SK-N-SH treated with all-trans-retinoic acid at 6 μM for 48 hours (cell line): ENCODE data around the gene SLC12A6.

ENCODE experiments used
- ATAC-seq: fragments of 200-7000 bp; cut with Tn5 transposase; 3 replicates; pipeline ENCODE4 v1.9.1; 2020; ENCODE audit warnings: mild to moderate bottlenecking, moderate library complexity
- ARNTL ChIP-seq: fragments of 450-650 bp; formaldehyde crosslinking; IDR thresholded peaks from 2 replicates; pipeline ENCODE4 v1.5.0; 2020; ENCODE audit warnings: low read depth, mild to moderate bottlenecking, moderate library complexity, borderline replicate concordance
- BACH2 ChIP-seq: fragments of 250-450 bp; sonication (Bioruptor Pico); IDR thresholded peaks from 2 replicates; pipeline ENCODE4 v1.9.0; 2021; ENCODE audit warnings: mild to moderate bottlenecking, borderline replicate concordance
- CSDC2 ChIP-seq: fragments of 250-450 bp; sonication (Bioruptor Pico); IDR thresholded peaks from 2 replicates; pipeline ENCODE4 v1.5.0; 2020; ENCODE audit warnings: mild to moderate bottlenecking, moderate library complexity
- ESRRG ChIP-seq: fragments of 250-450 bp; sonication (Bioruptor Pico); IDR thresholded peaks from 2 replicates; pipeline ENCODE4 v1.6.1; 2021; ENCODE audit warnings: mild to moderate bottlenecking
- GLIS3 ChIP-seq: fragments of 250-450 bp; sonication (Bioruptor Pico); IDR thresholded peaks from 2 replicates; pipeline ENCODE4 v1.5.0; 2020; ENCODE audit warnings: mild to moderate bottlenecking, moderate library complexity
- ISL1 ChIP-seq: fragments of 250-450 bp; sonication (Bioruptor Pico); IDR thresholded peaks from 2 replicates; pipeline ENCODE4 v2.1.2; 2022; ENCODE audit warnings: mild to moderate bottlenecking, moderate library complexity
- OSR1 ChIP-seq: fragments of 250-450 bp; sonication (Bioruptor Pico); IDR thresholded peaks from 2 replicates; pipeline ENCODE4 v1.8.0; 2022; ENCODE audit warnings: moderate library complexity, mild to moderate bottlenecking, inconsistent platforms
- PPARA ChIP-seq: fragments of 250-450 bp; sonication (Bioruptor Pico); IDR thresholded peaks from 2 replicates; pipeline ENCODE4 v1.5.0; 2020; ENCODE audit warnings: mild to moderate bottlenecking, borderline replicate concordance
- RARB ChIP-seq: fragments of 250-450 bp; sonication (Bioruptor Pico); IDR thresholded peaks from 2 replicates; pipeline ENCODE4 v1.8.0; 2021; ENCODE audit warnings: mild to moderate bottlenecking, moderate library complexity
- SNAI2 ChIP-seq: fragments of 250-450 bp; sonication (Bioruptor Pico); IDR thresholded peaks from 2 replicates; pipeline ENCODE4 v1.5.0; 2020; ENCODE audit warnings: mild to moderate bottlenecking, moderate library complexity
- TCF4 ChIP-seq: fragments of 250-450 bp; sonication (Bioruptor Pico); IDR thresholded peaks from 2 replicates; pipeline ENCODE4 v1.8.0; 2021; ENCODE audit warnings: mild to moderate bottlenecking, moderate library complexity, borderline replicate concordance
- TOX ChIP-seq: fragments of 250-450 bp; sonication (Bioruptor Pico); IDR thresholded peaks from 2 replicates; pipeline ENCODE4 v1.8.0; 2021; ENCODE audit warnings: mild to moderate bottlenecking, moderate library complexity, borderline replicate concordance
- ZC3H10 ChIP-seq: fragments of 250-450 bp; sonication (Bioruptor Pico); IDR thresholded peaks from 2 replicates; pipeline ENCODE4 v1.5.1; 2021; ENCODE audit warnings: mild to moderate bottlenecking, moderate library complexity
- ZFP3 ChIP-seq: fragments of 250-450 bp; sonication (Bioruptor Pico); IDR thresholded peaks from 2 replicates; pipeline ENCODE4 v1.5.0; 2020; ENCODE audit warnings: mild to moderate bottlenecking, moderate library complexity
- ZFP30 ChIP-seq: fragments of 450-650 bp; formaldehyde crosslinking; IDR thresholded peaks from 2 replicates; pipeline ENCODE4 v1.5.0; 2022; ENCODE audit warnings: mild to moderate bottlenecking, moderate library complexity
- ZNF565 ChIP-seq: fragments of 450-650 bp; formaldehyde crosslinking; conservative IDR thresholded peaks from 2 replicates; pipeline ENCODE4 v1.5.0; 2020; ENCODE audit warnings: low read depth, mild to moderate bottlenecking, moderate library complexity
- ZNF70 ChIP-seq: fragments of 450-650 bp; formaldehyde crosslinking; IDR thresholded peaks from 2 replicates; pipeline ENCODE4 v1.5.0; 2020; ENCODE audit warnings: mild to moderate bottlenecking, moderate library complexity
- ZNF8 ChIP-seq: fragments of 450-650 bp; formaldehyde crosslinking; IDR thresholded peaks from 2 replicates; pipeline ENCODE4 v1.5.0; 2020; ENCODE audit warnings: mild to moderate bottlenecking, moderate library complexity
- TF ChIP-seq, protein P1 (sequence below): fragments of 250-450 bp; sonication (Bioruptor Pico); IDR thresholded peaks from 2 replicates; pipeline ENCODE4 v1.5.1; 2020; ENCODE audit warnings: low read depth, mild to moderate bottlenecking, moderate library complexity
- TF ChIP-seq, protein P2 (sequence below): fragments of 250-450 bp; sonication (Bioruptor Pico); IDR thresholded peaks from 2 replicates; pipeline ENCODE4 v1.8.0; 2020; ENCODE audit warnings: mild to moderate bottlenecking, moderate library complexity, borderline replicate concordance
- TF ChIP-seq, protein P3 (sequence below): fragments of 250-450 bp; sonication (Bioruptor Pico); IDR thresholded peaks from 2 replicates; pipeline ENCODE4 v1.5.1; 2021; ENCODE audit warnings: mild to moderate bottlenecking, moderate library complexity
- TF ChIP-seq, protein P4 (sequence below): fragments of 250-450 bp; sonication (Bioruptor Pico); IDR thresholded peaks from 2 replicates; pipeline ENCODE4 v1.8.0; 2021; ENCODE audit warnings: low read depth, mild to moderate bottlenecking, moderate library complexity, borderline replicate concordance
- TF ChIP-seq, protein P5 (sequence below): fragments of 250-450 bp; sonication (Bioruptor Pico); IDR thresholded peaks from 2 replicates; pipeline ENCODE4 v1.5.0; 2020; ENCODE audit warnings: mild to moderate bottlenecking, moderate library complexity

SLC12A6 gene

DNA sequence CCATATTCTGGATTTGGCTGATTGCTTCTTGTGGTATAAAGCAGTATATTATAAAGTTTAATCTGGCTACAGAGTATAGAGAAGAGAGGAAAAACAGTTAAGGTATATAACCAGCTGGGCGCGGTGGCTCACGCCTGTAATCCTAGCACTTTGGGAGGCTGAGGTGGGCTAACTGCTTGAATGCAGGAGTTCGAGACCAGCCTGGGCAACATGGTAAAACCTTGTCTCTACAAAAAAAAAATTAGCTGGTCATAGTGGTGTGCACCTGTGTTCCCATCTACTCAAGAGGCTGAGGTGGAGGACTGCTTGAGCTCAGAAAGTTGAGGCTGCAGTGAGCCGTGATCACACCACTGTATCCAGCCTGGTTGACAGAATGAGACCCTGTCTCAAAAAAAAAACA is 7.3 kb downstream of the SLC12A6 start:
- no peak for ATAC-seq
- TF ChIP-seq SNAI2 (CRISPR knock-in tag) (no peak), BACH2 (CRISPR knock-in tag) (no peak), ARNTL (CRISPR knock-in tag) (no peak), ZFP30 (no peak), CSDC2 (CRISPR knock-in tag) (no peak), TOX (CRISPR knock-in tag) (no peak), ZNF70 (CRISPR knock-in tag) (no peak), PPARA (CRISPR knock-in tag) (no peak), ZFP3 (no peak), GLIS3 (no peak), TCF4 (CRISPR knock-in tag) (no peak), ESRRG (CRISPR knock-in tag) (no peak), ZNF565 (CRISPR knock-in tag) (no peak), OSR1 (no peak)
- TF ChIP-seq, protein P1, sequence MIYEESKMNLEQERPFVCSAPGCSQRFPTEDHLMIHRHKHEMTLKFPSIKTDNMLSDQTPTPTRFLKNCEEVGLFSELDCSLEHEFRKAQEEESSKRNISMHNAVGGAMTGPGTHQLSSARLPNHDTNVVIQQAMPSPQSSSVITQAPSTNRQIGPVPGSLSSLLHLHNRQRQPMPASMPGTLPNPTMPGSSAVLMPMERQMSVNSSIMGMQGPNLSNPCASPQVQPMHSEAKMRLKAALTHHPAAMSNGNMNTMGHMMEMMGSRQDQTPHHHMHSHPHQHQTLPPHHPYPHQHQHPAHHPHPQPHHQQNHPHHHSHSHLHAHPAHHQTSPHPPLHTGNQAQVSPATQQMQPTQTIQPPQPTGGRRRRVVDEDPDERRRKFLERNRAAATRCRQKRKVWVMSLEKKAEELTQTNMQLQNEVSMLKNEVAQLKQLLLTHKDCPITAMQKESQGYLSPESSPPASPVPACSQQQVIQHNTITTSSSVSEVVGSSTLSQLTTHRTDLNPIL (CRISPR knock-in tag), result no peak
- TF ChIP-seq, protein P2, sequence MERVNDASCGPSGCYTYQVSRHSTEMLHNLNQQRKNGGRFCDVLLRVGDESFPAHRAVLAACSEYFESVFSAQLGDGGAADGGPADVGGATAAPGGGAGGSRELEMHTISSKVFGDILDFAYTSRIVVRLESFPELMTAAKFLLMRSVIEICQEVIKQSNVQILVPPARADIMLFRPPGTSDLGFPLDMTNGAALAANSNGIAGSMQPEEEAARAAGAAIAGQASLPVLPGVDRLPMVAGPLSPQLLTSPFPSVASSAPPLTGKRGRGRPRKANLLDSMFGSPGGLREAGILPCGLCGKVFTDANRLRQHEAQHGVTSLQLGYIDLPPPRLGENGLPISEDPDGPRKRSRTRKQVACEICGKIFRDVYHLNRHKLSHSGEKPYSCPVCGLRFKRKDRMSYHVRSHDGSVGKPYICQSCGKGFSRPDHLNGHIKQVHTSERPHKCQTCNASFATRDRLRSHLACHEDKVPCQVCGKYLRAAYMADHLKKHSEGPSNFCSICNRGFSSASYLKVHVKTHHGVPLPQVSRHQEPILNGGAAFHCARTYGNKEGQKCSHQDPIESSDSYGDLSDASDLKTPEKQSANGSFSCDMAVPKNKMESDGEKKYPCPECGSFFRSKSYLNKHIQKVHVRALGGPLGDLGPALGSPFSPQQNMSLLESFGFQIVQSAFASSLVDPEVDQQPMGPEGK (CRISPR knock-in tag), result no peak
- TF ChIP-seq, protein P3, sequence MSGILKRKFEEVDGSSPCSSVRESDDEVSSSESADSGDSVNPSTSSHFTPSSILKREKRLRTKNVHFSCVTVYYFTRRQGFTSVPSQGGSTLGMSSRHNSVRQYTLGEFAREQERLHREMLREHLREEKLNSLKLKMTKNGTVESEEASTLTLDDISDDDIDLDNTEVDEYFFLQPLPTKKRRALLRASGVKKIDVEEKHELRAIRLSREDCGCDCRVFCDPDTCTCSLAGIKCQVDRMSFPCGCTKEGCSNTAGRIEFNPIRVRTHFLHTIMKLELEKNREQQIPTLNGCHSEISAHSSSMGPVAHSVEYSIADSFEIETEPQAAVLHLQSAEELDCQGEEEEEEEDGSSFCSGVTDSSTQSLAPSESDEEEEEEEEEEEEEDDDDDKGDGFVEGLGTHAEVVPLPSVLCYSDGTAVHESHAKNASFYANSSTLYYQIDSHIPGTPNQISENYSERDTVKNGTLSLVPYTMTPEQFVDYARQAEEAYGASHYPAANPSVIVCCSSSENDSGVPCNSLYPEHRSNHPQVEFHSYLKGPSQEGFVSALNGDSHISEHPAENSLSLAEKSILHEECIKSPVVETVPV (CRISPR knock-in tag), result no peak
- TF ChIP-seq, protein P4, sequence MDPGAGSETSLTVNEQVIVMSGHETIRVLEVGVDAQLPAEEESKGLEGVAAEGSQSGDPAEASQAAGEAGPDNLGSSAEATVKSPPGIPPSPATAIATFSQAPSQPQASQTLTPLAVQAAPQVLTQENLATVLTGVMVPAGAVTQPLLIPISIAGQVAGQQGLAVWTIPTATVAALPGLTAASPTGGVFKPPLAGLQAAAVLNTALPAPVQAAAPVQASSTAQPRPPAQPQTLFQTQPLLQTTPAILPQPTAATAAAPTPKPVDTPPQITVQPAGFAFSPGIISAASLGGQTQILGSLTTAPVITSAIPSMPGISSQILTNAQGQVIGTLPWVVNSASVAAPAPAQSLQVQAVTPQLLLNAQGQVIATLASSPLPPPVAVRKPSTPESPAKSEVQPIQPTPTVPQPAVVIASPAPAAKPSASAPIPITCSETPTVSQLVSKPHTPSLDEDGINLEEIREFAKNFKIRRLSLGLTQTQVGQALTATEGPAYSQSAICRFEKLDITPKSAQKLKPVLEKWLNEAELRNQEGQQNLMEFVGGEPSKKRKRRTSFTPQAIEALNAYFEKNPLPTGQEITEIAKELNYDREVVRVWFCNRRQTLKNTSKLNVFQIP, result no peak

DNA sequence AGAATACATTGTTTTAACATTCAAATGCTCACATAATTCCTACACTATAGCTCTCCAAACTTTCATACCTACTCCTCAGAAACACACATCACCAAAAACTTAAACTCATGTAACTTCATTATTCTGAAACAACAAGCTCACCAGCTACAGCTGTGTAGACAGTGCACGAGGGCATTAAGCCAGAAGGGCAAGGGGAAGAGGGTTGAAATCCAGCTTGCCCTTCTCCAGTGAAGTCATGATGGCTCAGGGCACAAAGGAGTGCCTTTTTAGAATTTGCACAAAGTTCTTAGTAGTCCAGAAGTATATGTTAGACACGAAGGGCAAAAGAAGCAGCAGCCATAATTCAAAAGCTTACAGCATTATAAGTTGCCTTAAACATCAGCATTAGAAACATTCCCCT is 8.6 kb downstream of the SLC12A6 start:
- TF ChIP-seq ESRRG (CRISPR knock-in tag) (no peak), ZC3H10 (CRISPR knock-in tag) (no peak), GLIS3 (no peak), ZNF565 (CRISPR knock-in tag) (no peak), ZNF8 (no peak), ZFP3 (no peak), RARB (CRISPR knock-in tag) (no peak), ISL1 (CRISPR knock-in tag) (no peak), ZNF70 (CRISPR knock-in tag) (no peak), TOX (CRISPR knock-in tag) (no peak), TCF4 (CRISPR knock-in tag) (no peak), ARNTL (CRISPR knock-in tag) (no peak), OSR1 (no peak), CSDC2 (CRISPR knock-in tag) (no peak), SNAI2 (CRISPR knock-in tag) (no peak)
- TF ChIP-seq, protein P1 (CRISPR knock-in tag), result no peak
- TF ChIP-seq, protein P5, sequence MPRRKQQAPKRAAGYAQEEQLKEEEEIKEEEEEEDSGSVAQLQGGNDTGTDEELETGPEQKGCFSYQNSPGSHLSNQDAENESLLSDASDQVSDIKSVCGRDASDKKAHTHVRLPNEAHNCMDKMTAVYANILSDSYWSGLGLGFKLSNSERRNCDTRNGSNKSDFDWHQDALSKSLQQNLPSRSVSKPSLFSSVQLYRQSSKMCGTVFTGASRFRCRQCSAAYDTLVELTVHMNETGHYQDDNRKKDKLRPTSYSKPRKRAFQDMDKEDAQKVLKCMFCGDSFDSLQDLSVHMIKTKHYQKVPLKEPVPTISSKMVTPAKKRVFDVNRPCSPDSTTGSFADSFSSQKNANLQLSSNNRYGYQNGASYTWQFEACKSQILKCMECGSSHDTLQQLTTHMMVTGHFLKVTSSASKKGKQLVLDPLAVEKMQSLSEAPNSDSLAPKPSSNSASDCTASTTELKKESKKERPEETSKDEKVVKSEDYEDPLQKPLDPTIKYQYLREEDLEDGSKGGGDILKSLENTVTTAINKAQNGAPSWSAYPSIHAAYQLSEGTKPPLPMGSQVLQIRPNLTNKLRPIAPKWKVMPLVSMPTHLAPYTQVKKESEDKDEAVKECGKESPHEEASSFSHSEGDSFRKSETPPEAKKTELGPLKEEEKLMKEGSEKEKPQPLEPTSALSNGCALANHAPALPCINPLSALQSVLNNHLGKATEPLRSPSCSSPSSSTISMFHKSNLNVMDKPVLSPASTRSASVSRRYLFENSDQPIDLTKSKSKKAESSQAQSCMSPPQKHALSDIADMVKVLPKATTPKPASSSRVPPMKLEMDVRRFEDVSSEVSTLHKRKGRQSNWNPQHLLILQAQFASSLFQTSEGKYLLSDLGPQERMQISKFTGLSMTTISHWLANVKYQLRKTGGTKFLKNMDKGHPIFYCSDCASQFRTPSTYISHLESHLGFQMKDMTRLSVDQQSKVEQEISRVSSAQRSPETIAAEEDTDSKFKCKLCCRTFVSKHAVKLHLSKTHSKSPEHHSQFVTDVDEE (CRISPR knock-in tag), result no peak
- no peak for ATAC-seq
